B cell (primary cell): ENCODE measurements around the gene MAP4K2. TPM values are rescaled to one million over a fixed set of nuclear protein-coding genes. Genes with fewer than 3 reads are reported as not detected.

Source experiments
- ATAC-seq: fragments of 200-7000 bp; cut with Tn5 transposase; one replicate; pipeline ENCODE4 v1.10.0; 2021; ENCODE audit warnings: low read depth, mild to moderate bottlenecking, moderate number of reproducible peaks, moderate library complexity
- CTCF ChIA-PET: fragments of 350-600 bp; sonication (Branson Sonifier 250); formaldehyde crosslinking; loops from one replicate; lab custom pipeline; 2021; ENCODE audit warnings: antibody characterized with exemption, inconsistent platforms; lab: Charles Lee
- POLR2A ChIA-PET: fragments of 350-600 bp; sonication (Branson Sonifier 250); formaldehyde crosslinking; loops from one replicate; lab custom pipeline; 2021; ENCODE audit warnings: antibody characterized with exemption; lab: Charles Lee
- DNase-seq: peaks from one replicate; pipeline ENCODE4 v3.0.0; 2013
- H2AFZ ChIP-seq: 2 replicates; pipeline ENCODE4 v1.6.1; 2012; ENCODE audit warnings: mild to moderate bottlenecking, low read depth, low read length; ENCODE audit not compliant: insufficient read depth, poor library complexity, severe bottlenecking
- H3K27ac ChIP-seq, 2 donors: 1 replicate in 1 of 2; 2 replicates in 1 of 2; pipeline ENCODE4 v1.5.1; 2012 to 2013; ENCODE audit warnings: low read length in 2 of 2, mild to moderate bottlenecking in 2 of 2, moderate library complexity in 1 of 2
- H3K27me3 ChIP-seq, 4 experiments: fragments of 200-600 bp in 1 of 4; sonication (generic) in 1 of 4; replicated peaks in 1 of 4; 1 replicate in 2 of 4; 2 replicates in 2 of 4; pipeline versions ENCODE4 v1.6.1 to v1.7.0; 2013 to 2016; ENCODE audit warnings: low read length in 3 of 4, mild to moderate bottlenecking in 2 of 4, mixed read lengths in 1 of 4, moderate library complexity in 1 of 4; ENCODE audit not compliant: insufficient read depth in 4 of 4, control insufficient read depth in 3 of 4; ENCODE audit errors: control extremely low read depth in 1 of 4
- H3K36me3 ChIP-seq, 2 experiments: replicated peaks in 1 of 2; 1 replicate in 1 of 2; 2 replicates in 1 of 2; pipeline versions ENCODE4 v1.6.1 to v1.7.1; 2013; ENCODE audit warnings: low read length in 1 of 2; ENCODE audit not compliant: insufficient read depth in 2 of 2, control insufficient read depth in 1 of 2; ENCODE audit errors: control extremely low read depth in 1 of 2, extremely low read depth in 1 of 2
- H3K4me1 ChIP-seq, 2 donors: fragments of 200-600 bp in 1 of 2; sonication (generic) in 1 of 2; 1 replicate in 1 of 2; 2 replicates in 1 of 2; pipeline versions ENCODE4 v1.5.1 to v1.6.1; 2013 to 2017; ENCODE audit warnings: low read length in 2 of 2; ENCODE audit not compliant: control insufficient read depth in 2 of 2, insufficient read depth in 2 of 2
- H3K4me2 ChIP-seq: replicated peaks from 2 replicates; pipeline ENCODE3; 2012; ENCODE audit warnings: mild to moderate bottlenecking, low read depth, low read length; ENCODE audit not compliant: poor library complexity, severe bottlenecking
- H3K4me3 ChIP-seq, 5 experiments: fragments of 200-600 bp in 1 of 5; sonication (generic) in 1 of 5; 1 replicate in 3 of 5; 2 replicates in 2 of 5; pipeline versions ENCODE4 v1.5.1 to v1.7.0; 2011 to 2016; ENCODE audit warnings: low read length in 4 of 5, mild to moderate bottlenecking in 4 of 5, low read depth in 2 of 5, control low read depth in 1 of 5, moderate library complexity in 1 of 5; ENCODE audit not compliant: insufficient read depth in 1 of 5; ENCODE audit errors: control extremely low read depth in 1 of 5, extremely low read depth in 1 of 5
- H3K79me2 ChIP-seq: fragments of 200-600 bp; sonication (generic); one replicate; pipeline ENCODE4 v1.6.0; 2016; ENCODE audit warnings: low read length; ENCODE audit not compliant: control insufficient read depth, insufficient read depth
- H3K9ac ChIP-seq: fragments of 200-600 bp; sonication (generic); 2 replicates; pipeline ENCODE4 v1.6.1; 2017; ENCODE audit warnings: mild to moderate bottlenecking, low read length, moderate library complexity
- H3K9me3 ChIP-seq, 3 donors: one replicate each; pipeline versions ENCODE4 v1.6.1 to v1.7.1; 2013; ENCODE audit warnings: low read length in 2 of 3; ENCODE audit not compliant: control insufficient read depth in 2 of 3, insufficient read depth in 1 of 3; ENCODE audit errors: control extremely low read depth in 1 of 3
- H4K20me1 ChIP-seq: 2 replicates; pipeline ENCODE4 v1.6.0; 2012; ENCODE audit warnings: mild to moderate bottlenecking, low read length; ENCODE audit not compliant: insufficient read depth, control insufficient read depth, poor library complexity, severe bottlenecking
- H3K27ac Mint-ChIP-seq: one replicate; pipeline ENCODE4 v1.8.0; 2021; ENCODE audit warnings: mixed read lengths
- H3K27me3 Mint-ChIP-seq: one replicate; pipeline ENCODE4 v1.8.0; 2021; ENCODE audit warnings: mixed read lengths
- H3K4me1 Mint-ChIP-seq: one replicate; pipeline ENCODE4 v1.8.0; 2021; ENCODE audit warnings: mixed read lengths
- H3K4me3 Mint-ChIP-seq: one replicate; pipeline ENCODE4 v1.8.0; 2021; ENCODE audit warnings: mixed read lengths
- H3K9me3 Mint-ChIP-seq: one replicate; pipeline ENCODE4 v1.8.0; 2022; ENCODE audit warnings: mixed read lengths; ENCODE audit not compliant: insufficient read depth
- CTCF ChIP-seq: fragments of 200-600 bp; IDR thresholded peaks from one replicate; pipeline ENCODE4 v1.8.0; 2022; ENCODE audit warnings: antibody characterized with exemption, mild to moderate bottlenecking
- EZH2 ChIP-seq: IDR thresholded peaks from 2 replicates; pipeline ENCODE4 v1.6.1; 2012; ENCODE audit warnings: borderline replicate concordance, low read depth, mild to moderate bottlenecking, moderate library complexity, low read length; ENCODE audit not compliant: insufficient read depth, poor library complexity, severe bottlenecking
- WGBS: methylation state at CpG from one replicate; pipeline ENCODE4 v1.1.5; 2013; ENCODE audit warnings: missing lambda C conversion rate; ENCODE audit not compliant: insufficient coverage; 5-methylcytosine and 5-hydroxymethylcytosine counted together
- intact Hi-C: fragments of 100-400 bp; cut with micrococcal nuclease; formaldehyde crosslinking; loops from one replicate; pipeline ENCODE4 v1.10.0; 2022
- polyA minus RNA-seq: library from RNA; depleted of rRNA, polyadenylated mRNA; stranded (reverse); fragments of >200 nt; gene quantifications from 2 replicates; pipeline ENCODE4 v1.2.3, GENCODE V29; 2012
- polyA plus RNA-seq: library from polyadenylated mRNA; depleted of rRNA; stranded (reverse); fragments of >200 nt; gene quantifications from 2 replicates; pipeline ENCODE4 v1.2.3, GENCODE V29; 2012
- total RNA-seq, 2 donors: library from RNA; stranded (reverse); fragments of 120-200 nt in 1 of 2; gene quantifications; 1 replicate in 1 of 2; 2 replicates in 1 of 2; pipeline versions ENCODE4 v1.2.3 to v1.2.4, GENCODE V29; 2013 to 2022

Gene MAP4K2
- total RNA-seq: 118 and 122 TPM in 2 replicates
- 63.9 TPM for total RNA-seq (2013)
- polyA plus RNA-seq: 163 and 165 TPM in 2 replicates
- 81.5 and 136 TPM in 2 replicates for polyA minus RNA-seq

- ATAC-seq (peak; percentile 83), DNase-seq (peak; percentile 90)
- Histone ChIP-seq H3K36me3 (peaks cover 0 to 54% of the 10 kb centered on the region in 2 experiments), H3K9me3 (no peaks in the 10 kb centered on the region), H3K27ac (peak within 1 kb of the TSS; percentile 74 to 90), H3K4me3 (peak within 1 kb of the TSS; percentile 66 to 96 (median 71)), H3K4me1 (peaks cover 46 to 54% of the 10 kb centered on the region in 2 donors), H3K79me2 (peaks cover 75% of the 10 kb centered on the region), H3K27me3 (no peaks in the 10 kb centered on the region), H3K4me2 (peak within 1 kb of the TSS; percentile 98), H4K20me1 (peaks cover 11% of the 10 kb centered on the region), H3K9ac (peak within 1 kb of the TSS; percentile 76), H2AFZ (peak within 1 kb of the TSS; percentile 73)
- H3K4me3 Mint-ChIP-seq: peak within 1 kb of the TSS; percentile 90
- intact Hi-C loops: loop anchor here (1.0 to 5.0 kb wide), 4 partner anchors 41 to 334 kb away; partner anchors contain the start of genes CDC42BPG and EHD1
- ChIA-PET CTCF (interaction anchor here (0.6 to 7.3 kb wide), 7 partner anchors 10 to 60 kb away, joined by 3 to 73 read pairs (median 4); partner anchors contain the start of genes CDC42BPG, RASGRP2 and SF1), POLR2A (interaction anchor here (0.7 to 4.9 kb wide), 6 partner anchors 8 to 59 kb away, joined by 3 to 40 read pairs (median 8); partner anchors contain the start of genes RASGRP2 and SF1)
- peak within 1 kb of the TSS; percentile 92 for H3K27ac Mint-ChIP-seq
- H3K9me3 Mint-ChIP-seq: no peaks in the 10 kb centered on the region
- no peaks in the 10 kb centered on the region for H3K27me3 Mint-ChIP-seq
- no peak for TF ChIP-seq EZH2
- TF ChIP-seq CTCF: no peak
- WGBS: under 1% methylated on average over 53 of the region's 58 CpGs
- peaks cover 45% of the 10 kb centered on the region for H3K4me1 Mint-ChIP-seq
Measured at GRCh38 chr11:64803158-64803845, at the start of gene MAP4K2. Gene MAP4K2 (minus strand): TSS chr11:64803214. CDS start chr11:64803149, 65 bp downstream.
